HG03460 (cell line): Measurements from ENCODE around the gene ZNF43.
"Not testable (repeated sequence)": the region's sequence is repeated elsewhere in the genome, so short reads cannot be mapped to it uniquely, and the experiment has no call there.

Experiments
- ATAC-seq: cut with Tn5 transposase; IDR thresholded peaks from one replicate; pipeline ENCODE4 v1.9.1; 2021; ENCODE audit not compliant: unreplicated experiment

ZNF43 gene

DNA sequence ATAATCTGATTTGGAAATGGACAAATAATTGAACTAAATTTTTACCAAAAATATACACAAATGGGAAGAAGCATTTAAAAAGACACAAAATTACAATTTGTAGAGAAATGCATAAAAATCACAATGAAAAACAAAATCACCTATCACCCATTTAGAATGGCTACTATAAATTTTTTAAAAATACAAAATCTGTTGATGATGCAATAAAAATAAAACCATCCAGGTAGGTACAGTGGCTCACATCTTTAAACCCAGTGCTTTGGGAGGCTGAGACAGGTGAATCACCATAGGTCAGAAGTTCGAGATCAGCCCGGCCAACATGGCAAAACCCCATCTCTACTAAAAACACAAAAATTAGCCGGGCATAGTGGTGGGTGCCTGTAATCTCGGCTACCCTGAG is 23.5 kb downstream of the ZNF43 start:
- ATAC-seq, result no peak

DNA sequence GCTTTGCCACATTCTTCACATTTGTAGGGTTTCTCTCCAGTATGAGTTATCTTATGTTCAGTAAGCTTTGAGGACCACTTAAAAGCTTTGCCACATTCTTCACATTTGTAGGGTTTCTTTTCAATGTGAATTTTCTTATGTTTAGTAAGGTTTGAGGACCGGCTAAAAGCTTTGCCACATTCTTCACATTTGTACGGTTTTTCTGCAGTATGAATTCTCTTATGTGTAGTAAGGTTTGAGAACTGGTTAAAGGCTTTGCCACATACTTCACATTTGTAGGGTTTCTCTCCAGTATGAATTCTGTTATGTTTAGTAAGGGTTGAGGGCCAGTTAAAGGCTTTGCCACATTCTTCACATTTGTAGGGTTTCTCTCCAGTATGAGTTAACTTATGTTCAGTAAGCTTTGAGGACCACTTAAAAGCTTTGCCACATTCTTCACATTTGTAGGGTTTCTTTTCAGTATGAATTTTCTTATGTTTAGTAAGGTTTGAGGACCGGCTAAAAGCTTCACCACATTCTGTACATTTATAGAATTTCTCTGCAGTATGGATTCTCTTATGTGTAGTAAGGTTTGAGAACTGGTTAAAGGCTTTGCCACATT is 27.5 kb downstream of the ZNF43 start:
- ATAC-seq, result not testable (repeated sequence)

- ATAC-seq, result no peak
These were observed 46.4 kb downstream of the ZNF43 start for GRCh38 chr19:21789466-21790085.

DNA sequence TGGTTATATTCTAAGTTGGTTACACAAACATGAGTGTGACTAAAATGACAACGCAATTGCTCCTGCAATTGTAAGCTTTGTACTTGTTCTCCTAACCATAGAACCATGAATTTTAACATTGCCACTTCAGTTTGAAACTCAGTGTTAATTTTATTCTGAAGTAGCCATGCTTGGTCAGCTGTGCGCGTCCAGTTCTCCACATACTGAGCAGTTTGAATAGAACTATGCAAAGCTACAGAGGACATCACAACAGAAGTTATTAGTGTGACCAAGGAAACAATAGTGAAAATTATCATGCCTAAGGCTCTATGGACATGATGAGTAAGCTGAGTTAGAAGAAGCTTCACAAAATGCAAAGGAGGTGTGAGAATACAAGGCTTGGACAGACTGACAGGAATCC is 49.0 kb downstream of the ZNF43 start:
- no peak for ATAC-seq

DNA sequence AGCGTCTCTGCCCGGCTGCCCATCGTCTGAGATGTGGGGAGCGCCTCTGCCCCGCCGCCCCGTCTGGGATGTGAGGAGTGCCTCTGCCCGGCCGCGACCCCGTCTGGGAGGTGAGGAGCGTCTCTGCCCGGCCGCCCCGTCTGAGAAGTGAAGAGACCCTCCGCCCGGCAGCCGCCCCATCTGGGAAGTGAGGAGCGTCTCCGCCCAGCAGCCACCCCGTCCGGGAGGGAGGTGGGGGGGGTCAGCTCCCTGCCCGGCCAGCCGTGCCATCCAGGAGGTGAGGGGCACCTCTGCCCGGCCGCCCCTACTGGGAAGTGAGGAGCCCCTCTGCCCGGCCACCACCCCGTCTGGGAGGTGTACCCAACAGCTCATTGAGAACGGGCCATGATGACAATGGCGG is 60.2 kb downstream of the ZNF43 start:
- not testable (repeated sequence) for ATAC-seq

- ATAC-seq, result peak; percentile 94
These were observed 68.7 kb downstream of the ZNF43 start, which contains the start of gene ZNF100 for GRCh38 chr19:21767065-21767800. Gene ZNF100, minus strand, starts transcription at chr19:21767579. Its CDS starts 150 bp downstream, at chr19:21767429.

GRCh38 chr19:21766705-21767064 is 69.3 kb downstream of the ZNF43 start:
- not testable (repeated sequence) for ATAC-seq

DNA sequence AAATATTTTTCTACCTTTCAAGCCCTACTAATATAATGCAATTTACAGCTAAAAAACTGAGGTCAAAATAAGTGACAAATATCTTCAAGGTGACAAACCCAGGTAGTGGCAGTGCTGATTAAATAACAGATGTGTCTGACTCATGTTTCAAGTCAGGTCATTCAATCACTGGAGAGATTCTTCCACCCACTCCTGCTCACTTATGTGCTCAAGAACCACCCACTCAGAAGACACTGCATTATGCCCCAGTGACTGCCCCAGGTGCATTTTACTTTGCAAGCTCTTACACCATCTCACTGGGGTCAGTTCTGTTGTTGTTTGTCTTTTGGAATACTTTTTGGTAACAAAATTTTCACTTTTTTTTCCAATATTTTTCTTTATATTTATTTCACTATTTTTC is 70.8 kb downstream of the ZNF43 start:
- ATAC-seq, result no peak

- not testable (repeated sequence) for ATAC-seq
These were observed 74.4 kb downstream of the ZNF43 start for GRCh38 chr19:21761547-21761946.

- no peak for ATAC-seq
These were observed 77.7 kb downstream of the ZNF43 start for GRCh38 chr19:21758296-21758695.

- ATAC-seq, result not testable (repeated sequence)
These were observed 80.4 kb downstream of the ZNF43 start for GRCh38 chr19:21755555-21755954.
